Lower leg skin (tissue), 3 donors: Measurements from ENCODE around the gene MUS81.

Experiments
- POLR2A ChIP-seq, 2 donors: fragments of 450-650 bp; IDR thresholded peaks; one replicate each; pipeline ENCODE4 v1.6.1; 2016 to 2017; ENCODE audit warnings: antibody characterized with exemption in 2 of 2, mild to moderate bottlenecking in 1 of 2, moderate library complexity in 1 of 2
- TF ChIP-seq, protein P1 (sequence below), 3 donors: fragments of 450-650 bp; IDR thresholded peaks; one replicate each; pipeline ENCODE4 v1.5.1; 2016; ENCODE audit warnings: antibody characterized with exemption in 3 of 3, mild to moderate bottlenecking in 3 of 3, moderate library complexity in 2 of 3

- TF ChIP-seq, protein P1, sequence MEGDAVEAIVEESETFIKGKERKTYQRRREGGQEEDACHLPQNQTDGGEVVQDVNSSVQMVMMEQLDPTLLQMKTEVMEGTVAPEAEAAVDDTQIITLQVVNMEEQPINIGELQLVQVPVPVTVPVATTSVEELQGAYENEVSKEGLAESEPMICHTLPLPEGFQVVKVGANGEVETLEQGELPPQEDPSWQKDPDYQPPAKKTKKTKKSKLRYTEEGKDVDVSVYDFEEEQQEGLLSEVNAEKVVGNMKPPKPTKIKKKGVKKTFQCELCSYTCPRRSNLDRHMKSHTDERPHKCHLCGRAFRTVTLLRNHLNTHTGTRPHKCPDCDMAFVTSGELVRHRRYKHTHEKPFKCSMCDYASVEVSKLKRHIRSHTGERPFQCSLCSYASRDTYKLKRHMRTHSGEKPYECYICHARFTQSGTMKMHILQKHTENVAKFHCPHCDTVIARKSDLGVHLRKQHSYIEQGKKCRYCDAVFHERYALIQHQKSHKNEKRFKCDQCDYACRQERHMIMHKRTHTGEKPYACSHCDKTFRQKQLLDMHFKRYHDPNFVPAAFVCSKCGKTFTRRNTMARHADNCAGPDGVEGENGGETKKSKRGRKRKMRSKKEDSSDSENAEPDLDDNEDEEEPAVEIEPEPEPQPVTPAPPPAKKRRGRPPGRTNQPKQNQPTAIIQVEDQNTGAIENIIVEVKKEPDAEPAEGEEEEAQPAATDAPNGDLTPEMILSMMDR (IDR thresholded peaks at IDR 0.05): no peak
- no peak for TF ChIP-seq POLR2A (IDR thresholded peaks at IDR 0.05)
Observed at GRCh38 chr11:65852508-65853245, 7.6 kb upstream of the MUS81 start.
